Measurements from ENCODE around the gene RAB12. TPM values are rescaled to one million over a fixed set of nuclear protein-coding genes. Genes with fewer than 3 reads are reported as not detected.

The RAB12 gene
- total RNA-seq, 1 donor from 2014 or later: 50.2 TPM

DNA sequence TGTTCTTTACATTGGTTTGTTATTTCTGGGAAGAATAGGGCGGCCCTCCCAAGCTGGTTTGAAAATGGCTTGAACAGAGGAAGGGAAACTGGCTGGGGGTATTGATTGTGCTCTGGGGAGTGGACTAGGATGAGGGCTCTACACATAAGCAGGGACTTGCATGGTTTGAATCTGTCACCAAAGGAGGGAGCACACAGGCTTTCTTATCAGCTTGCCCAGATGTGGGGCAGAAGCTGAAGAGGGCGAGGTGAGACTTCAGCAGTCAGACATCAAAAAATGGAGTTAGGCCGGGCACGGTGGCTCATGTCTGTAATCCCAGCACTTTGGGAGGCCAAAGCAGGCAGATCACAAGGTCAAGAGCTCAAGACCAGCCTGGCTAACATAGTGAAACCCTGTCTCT, 7.2 kb upstream of the RAB12 start:
- no peak overlapping the region for H3K27ac ChIP-seq
- TF ChIP-seq, protein P1, sequence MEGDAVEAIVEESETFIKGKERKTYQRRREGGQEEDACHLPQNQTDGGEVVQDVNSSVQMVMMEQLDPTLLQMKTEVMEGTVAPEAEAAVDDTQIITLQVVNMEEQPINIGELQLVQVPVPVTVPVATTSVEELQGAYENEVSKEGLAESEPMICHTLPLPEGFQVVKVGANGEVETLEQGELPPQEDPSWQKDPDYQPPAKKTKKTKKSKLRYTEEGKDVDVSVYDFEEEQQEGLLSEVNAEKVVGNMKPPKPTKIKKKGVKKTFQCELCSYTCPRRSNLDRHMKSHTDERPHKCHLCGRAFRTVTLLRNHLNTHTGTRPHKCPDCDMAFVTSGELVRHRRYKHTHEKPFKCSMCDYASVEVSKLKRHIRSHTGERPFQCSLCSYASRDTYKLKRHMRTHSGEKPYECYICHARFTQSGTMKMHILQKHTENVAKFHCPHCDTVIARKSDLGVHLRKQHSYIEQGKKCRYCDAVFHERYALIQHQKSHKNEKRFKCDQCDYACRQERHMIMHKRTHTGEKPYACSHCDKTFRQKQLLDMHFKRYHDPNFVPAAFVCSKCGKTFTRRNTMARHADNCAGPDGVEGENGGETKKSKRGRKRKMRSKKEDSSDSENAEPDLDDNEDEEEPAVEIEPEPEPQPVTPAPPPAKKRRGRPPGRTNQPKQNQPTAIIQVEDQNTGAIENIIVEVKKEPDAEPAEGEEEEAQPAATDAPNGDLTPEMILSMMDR (IDR thresholded peaks at IDR 0.05): no peak
- no peaks in the 10 kb centered on the region for H3K36me3 ChIP-seq
- peaks cover 3% of the 10 kb centered on the region for H3K4me1 ChIP-seq
- intact Hi-C loops (cut with DNase I): no loop called here
- no peaks in the 10 kb centered on the region for H3K9me3 ChIP-seq
- ATAC-seq: no peak
- no peak for DNase-seq
- H3K27me3 ChIP-seq (ENCODE audit: low read depth): no peaks in the 10 kb centered on the region
- H3K4me3 ChIP-seq: no peak overlapping the region

DNA sequence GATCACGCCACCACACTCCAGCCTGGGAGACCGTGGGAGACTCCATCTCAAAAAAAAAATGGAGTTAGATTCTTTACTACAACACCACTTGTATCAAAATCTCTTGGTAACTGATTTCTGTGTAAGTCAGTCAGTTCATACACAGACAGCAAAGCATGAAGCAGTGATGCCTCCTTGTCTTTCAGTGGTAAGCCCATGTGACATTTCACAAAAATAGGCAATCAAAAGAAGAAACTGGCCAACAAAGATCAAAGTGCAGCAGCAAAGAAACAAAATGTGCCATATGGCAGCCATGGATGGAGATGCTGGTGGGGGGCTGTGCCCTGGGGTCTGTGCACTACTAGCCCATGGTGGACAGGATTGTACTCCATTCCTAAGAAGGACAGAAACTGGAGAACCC, 6.7 kb upstream of the RAB12 start:
- H3K36me3 ChIP-seq: no peaks in the 10 kb centered on the region
- H3K27ac ChIP-seq: no peak overlapping the region
- intact Hi-C loops (cut with DNase I): no loop called here
- DNase-seq (no peak), ATAC-seq (no peak)
- H3K4me3 ChIP-seq: no peak overlapping the region
- H3K9me3 ChIP-seq: no peaks in the 10 kb centered on the region
- TF ChIP-seq, protein P1 (IDR thresholded peaks at IDR 0.05): no peak
- no peaks in the 10 kb centered on the region for H3K27me3 ChIP-seq (ENCODE audit: low read depth)
- peaks cover 3% of the 10 kb centered on the region for H3K4me1 ChIP-seq

DNA sequence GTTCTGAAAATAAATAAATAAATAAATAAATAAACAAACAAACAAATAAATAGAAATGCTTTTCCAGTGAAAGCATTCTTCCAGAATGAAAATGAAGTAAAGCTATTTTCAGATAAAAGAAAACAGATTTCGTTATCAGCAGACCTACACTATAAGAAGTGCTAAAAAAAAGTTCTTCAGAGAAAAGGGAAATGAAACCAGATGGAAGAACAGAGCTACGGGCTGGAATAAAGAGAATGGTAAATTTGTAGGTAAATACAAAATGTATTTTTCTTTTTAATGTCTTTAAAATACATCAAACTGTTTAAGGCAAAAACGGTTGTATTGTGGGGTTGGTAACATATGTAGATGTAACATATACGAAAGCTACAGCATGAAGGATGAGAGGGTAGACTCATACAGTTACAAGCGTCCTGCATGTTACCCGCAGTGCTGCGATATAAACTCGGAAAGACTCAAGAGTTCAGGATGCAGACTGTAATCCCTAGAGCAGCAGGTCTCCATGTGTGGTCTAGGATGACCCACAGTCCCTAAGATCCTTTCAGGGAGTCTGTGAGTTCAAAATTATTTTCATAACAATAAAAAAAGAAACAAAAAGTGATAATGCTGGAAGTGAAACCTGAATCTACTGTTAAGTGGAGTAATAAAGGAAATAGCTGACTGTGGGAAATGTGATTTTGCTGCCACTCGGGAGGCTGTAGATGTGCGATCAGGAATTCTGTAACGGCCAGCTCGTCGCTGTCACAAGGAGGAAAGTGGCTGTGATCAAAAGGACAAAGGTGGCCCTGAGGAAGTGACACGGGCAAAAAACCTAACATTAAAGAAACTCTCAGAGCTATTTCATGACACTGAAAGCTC, 5.3 kb upstream of the RAB12 start:
- intact Hi-C loops (cut with DNase I): no loop called here
- DNase-seq: no peak
- peak overlapping the region; percentile 37 for H3K4me3 ChIP-seq

DNA sequence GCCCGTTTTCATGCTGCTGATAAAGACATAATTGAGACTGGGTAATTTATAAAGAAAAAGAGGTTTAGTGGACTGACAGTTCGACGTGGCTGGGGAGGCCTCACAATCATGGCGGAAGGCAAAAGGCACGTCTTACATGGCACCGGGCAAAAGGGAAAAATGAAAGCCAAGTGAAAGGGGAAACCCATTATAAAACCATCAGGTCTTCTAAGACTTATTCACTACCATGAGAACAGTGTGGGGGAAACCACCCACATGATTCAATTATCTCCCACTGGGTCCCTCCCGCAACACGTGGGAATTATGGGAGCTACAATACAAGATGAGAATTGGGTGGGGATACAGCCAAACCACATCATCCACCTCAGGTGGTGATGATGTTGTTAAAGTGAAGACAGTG, 3.3 kb upstream of the RAB12 start:
- H3K36me3 ChIP-seq: no peaks in the 10 kb centered on the region
- ATAC-seq (no peak), DNase-seq (no peak)
- no peaks in the 10 kb centered on the region for H3K9me3 ChIP-seq
- peaks cover 19% of the 10 kb centered on the region for H3K4me1 ChIP-seq
- H3K27ac ChIP-seq: no peak overlapping the region
- TF ChIP-seq, protein P1 (IDR thresholded peaks at IDR 0.05): no peak
- H3K27me3 ChIP-seq (ENCODE audit: low read depth): no peaks in the 10 kb centered on the region
- intact Hi-C loops (cut with DNase I): no loop called here
- H3K4me3 ChIP-seq: no peak overlapping the region

More for the DNA sequence above, 5.3 kb upstream of the RAB12 start:
- Histone ChIP-seq H3K27ac (peak overlapping the region; percentile 26), H3K27me3 (ENCODE audit: low read depth) (no peaks in the 10 kb centered on the region), H3K4me1 (peaks cover 9% of the 10 kb centered on the region), H3K36me3 (no peaks in the 10 kb centered on the region), H3K9me3 (no peaks in the 10 kb centered on the region)
- TF ChIP-seq, protein P1 (IDR thresholded peaks at IDR 0.05): no peak
- ATAC-seq: no peak

DNA sequence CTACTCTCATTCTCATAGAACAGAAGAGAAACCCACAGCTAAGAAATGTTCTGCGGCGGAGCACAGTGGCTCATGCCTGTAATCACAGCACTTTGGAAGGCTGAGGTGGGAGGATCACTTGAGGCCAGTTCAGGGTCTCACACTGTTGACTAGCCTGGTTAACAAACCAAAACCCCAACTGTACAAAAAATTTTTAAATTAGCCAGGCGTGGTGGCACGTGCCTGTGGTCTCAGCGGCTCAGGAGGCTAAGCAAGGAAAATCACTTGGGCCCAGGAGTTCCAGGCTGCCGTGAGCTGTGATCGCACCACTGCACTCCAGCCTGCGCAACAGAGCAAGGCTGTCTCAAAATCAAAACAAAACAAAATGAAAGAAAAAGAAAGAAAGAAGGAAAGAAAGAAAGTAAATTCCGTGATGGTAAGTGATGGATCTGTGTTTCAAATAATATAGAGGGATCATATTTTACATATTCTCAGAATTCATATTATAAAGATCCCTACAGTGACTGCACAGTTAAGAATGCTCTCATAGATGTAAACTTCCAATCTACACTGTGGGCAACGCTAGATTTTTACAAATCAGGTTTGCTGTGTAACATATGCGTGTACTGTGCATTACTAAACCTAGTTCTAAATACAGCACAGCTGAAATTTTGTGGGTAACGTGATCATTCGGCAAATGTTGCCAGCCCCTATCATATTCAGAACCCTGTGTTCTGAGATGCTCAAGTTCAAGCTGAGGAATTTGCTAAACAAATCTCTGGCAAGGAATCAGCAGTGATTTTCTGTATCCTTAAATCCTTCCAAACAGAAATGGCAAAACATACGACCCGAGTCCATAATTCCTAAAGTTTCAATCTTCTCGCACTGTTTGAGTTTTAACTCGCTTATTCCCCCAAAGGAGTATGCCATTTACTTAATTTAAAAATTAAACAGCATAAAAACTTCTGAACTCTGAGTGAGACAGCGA, 1.2 kb upstream of the RAB12 start:
- DNase-seq (no peak), ATAC-seq (peak in 1 of 2 donors; percentile 6)
- Histone ChIP-seq H3K4me1 (peaks cover 40% of the 10 kb centered on the region), H3K36me3 (no peaks in the 10 kb centered on the region), H3K4me3 (peak overlapping the region; percentile 54), H3K27me3 (ENCODE audit: low read depth) (no peaks in the 10 kb centered on the region), H3K9me3 (no peaks in the 10 kb centered on the region), H3K27ac (peak overlapping the region; percentile 84)
- intact Hi-C loops (cut with DNase I): no loop called here
- TF ChIP-seq, protein P1 (IDR thresholded peaks at IDR 0.05): no peak

All from lower lobe of right lung (tissue), 2 donors.